GM19239 (cell line): ENCODE results near the gene CDH8.
"Not testable (repeated sequence)": the region's sequence is repeated elsewhere in the genome, so short reads cannot be mapped to it uniquely, and the experiment has no call there.

ENCODE experiments used
- DNase-seq: peaks from one replicate; pipeline ENCODE4 v3.0.0; 2011; ENCODE audit warnings: low spot score; ENCODE audit not compliant: insufficient read length
- FAIRE-seq: peaks from 2 replicates; lab custom pipeline; 2011; peaks lifted over from hg19 to GRCh38; lab: Jason Lieb, UNC

CDH8 gene

DNA sequence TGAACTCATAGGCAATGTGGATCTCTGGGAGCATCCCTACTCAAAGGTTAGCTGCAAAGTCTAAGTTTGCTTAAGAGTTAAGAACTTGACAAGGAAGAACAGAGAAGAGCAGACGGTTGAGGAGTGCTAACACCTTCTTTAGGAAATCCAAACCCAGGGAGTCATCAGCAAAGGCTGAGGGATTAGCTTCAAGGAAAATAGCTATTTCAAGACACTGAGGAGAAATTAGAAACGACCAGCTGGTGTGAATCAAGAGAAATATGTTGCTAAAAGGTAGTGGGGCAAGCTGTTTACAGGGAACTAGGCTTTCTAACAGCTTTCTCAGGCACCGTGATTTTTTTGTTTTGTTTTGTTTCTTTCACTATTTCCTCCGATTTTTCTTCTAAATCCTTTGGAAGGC is 90.7 kb downstream of the CDH8 start:
- FAIRE-seq (no peak), DNase-seq (no peak)

DNA sequence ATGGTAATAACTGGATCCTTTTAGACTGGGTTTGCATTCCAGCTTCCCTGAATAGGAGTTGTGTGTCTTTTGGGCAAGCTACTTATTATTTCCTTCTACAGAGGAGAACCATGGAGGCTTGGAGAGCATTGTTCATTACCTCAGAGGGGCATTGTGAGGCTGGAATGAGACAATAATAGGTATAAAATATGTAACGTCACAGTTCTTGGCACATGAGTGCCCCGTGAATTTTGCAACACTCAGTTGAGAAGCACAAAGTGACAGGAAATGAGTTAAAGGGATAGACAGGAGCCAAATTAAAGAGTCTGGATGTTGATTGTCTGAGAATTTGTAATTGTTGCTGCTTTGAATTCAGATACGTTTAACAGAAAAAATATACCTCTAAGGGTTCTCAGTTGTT is 92.2 kb downstream of the CDH8 start:
- no peak for FAIRE-seq
- no peak for DNase-seq

DNA sequence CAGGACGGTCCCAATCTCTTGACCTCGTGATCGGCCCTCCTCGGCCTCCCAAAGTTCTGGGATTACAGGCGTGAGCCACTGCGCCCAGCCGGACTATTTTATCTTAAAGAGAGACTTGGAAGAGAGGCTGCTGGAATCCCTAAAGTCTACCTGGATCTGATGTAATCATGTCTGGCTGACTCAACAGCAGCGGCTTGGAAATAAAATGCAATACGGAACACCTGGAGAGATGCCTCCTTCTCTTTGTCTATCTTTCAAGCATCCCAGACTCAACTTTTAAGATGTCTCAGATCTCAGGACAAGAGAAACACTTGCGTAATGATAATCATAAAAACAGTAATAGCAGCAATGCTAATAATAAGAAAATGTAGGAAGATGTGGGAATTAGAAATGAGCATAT is 95.6 kb downstream of the CDH8 start:
- FAIRE-seq (no peak), DNase-seq (no peak)

DNA sequence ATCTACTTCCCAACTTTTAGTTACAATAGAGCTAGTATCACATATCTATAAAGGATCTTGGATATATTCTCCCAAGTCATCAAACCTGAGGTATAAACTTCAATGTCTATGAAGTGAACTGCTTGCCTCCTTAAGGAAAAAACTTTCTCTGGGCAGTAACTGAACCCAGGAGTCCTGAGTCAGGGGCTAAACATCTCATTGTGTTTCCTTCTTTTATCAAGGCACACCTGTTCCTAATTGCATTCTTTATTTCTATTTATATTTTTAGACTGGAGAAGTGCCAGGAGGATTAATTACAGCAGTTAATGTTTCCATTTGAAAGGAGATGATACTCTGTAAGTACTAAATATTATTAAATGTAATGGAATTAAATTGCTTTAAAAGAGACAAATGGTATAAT is 98.6 kb downstream of the CDH8 start:
- DNase-seq, result no peak

DNA sequence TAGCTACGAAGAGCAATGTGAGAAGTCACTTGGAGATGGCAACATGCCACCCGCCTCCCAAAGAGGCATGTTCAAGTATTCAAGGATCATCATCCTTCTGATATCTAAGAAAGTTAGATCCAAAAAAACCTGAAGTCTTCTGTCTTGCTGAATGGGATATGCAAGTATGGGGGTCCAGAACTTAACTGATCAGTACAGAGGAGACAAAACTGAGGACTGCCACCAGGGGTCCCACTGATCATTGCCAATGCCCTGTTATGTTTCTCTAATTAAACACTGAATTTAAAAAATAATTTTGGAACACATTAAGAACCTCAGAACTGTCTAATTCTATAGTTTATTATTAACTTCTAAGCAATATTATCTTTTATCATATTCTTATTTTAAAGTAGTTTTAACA is 99.7 kb downstream of the CDH8 start:
- FAIRE-seq (no peak), DNase-seq (no peak)

More for the DNA sequence above, 98.6 kb downstream of the CDH8 start:
- FAIRE-seq, result no peak

DNA sequence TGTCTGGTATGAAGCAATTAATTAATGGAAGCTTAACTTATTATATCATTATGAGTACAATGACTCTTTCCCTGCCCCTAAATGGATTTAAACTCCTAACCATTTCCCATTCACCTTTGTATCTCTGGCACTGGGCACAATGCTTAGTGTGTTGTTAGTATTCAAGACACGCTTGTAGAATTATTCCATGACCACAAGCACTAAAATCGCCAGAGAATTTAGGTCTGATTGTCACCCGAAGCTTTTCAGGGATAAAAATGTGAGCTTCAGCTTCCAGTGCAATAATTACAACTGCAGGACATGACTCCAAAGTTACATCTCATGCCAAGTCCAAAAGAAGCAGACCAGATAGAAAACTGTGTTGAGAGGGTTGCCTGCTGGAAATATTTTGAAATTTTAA is 101.6 kb downstream of the CDH8 start:
- FAIRE-seq (no peak), DNase-seq (no peak)

DNA sequence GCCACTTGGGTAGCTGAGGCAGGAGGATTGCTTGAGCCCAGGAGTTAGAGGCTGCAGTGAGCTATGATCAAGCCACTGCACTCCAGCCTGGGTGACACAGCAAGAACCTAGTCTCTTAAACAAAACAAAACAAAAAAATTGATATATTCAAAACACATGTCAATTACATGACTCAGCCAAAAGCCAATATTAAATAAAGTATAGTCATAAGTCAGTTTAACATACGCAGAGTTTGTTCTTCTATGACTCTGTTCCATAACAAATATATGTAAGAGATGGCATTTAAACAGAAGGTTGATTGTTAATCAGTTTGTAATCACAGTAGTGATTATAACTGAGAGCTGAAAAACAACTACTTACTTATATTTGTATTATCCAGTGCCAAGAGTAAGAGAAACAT is 106.5 kb downstream of the CDH8 start:
- DNase-seq (no peak), FAIRE-seq (no peak)

DNA sequence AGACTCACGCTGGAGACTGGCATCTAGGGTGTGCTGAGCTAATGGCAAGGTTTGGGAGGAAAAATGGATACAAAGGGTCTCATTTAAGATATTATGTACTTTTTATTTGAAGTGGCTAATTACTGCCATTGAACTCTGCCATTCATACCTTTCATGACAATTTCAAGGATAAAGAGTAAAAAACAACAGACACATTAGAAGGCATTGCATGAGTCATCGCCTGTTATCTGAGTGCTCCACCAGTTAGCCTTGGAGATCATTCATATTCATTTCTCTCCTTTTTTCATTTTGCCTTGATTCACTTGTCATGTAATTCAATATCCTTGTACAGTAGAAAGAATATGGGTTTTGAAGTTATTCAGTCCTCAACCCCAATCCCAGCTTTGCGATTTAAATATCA is 109.5 kb downstream of the CDH8 start:
- DNase-seq (no peak), FAIRE-seq (no peak)

DNA sequence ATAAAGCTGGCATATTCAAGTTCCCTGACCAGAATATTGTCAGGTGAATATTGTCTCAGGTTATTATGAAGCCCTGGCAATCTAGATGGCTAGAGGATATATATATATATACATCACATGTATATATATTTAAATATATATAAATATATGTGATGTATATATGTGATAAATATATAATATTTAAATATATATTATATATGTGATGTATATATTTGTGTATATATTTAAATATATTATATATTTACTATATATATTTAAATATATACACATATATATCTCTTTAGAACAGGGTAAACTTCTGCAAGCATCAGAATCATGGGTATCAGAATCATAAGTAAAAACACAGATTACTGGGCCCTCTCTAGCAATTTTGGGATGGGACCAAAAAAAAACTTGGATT is 112.6 kb downstream of the CDH8 start:
- FAIRE-seq, result no peak

DNA sequence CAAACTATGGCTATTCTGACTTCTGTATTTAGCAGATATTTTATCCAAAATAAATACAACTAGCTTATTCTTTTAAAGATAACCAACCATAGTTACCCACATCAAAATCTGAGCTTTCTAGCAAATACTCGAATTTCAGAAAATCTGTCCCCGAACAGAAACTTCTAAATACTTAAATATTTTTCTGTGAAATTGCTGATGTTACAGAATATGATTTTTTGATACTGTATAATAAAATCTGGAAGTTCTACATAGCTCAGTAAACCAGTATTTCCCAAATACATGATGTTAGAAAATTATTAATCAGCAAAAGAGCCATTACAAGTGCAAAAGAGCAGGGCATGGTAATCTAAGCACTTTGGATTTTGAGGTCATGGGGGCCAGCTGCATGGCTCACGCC is 114.9 kb downstream of the CDH8 start:
- DNase-seq (no peak), FAIRE-seq (no peak)

More for the DNA sequence above, 112.6 kb downstream of the CDH8 start:
- no peak for DNase-seq

DNA sequence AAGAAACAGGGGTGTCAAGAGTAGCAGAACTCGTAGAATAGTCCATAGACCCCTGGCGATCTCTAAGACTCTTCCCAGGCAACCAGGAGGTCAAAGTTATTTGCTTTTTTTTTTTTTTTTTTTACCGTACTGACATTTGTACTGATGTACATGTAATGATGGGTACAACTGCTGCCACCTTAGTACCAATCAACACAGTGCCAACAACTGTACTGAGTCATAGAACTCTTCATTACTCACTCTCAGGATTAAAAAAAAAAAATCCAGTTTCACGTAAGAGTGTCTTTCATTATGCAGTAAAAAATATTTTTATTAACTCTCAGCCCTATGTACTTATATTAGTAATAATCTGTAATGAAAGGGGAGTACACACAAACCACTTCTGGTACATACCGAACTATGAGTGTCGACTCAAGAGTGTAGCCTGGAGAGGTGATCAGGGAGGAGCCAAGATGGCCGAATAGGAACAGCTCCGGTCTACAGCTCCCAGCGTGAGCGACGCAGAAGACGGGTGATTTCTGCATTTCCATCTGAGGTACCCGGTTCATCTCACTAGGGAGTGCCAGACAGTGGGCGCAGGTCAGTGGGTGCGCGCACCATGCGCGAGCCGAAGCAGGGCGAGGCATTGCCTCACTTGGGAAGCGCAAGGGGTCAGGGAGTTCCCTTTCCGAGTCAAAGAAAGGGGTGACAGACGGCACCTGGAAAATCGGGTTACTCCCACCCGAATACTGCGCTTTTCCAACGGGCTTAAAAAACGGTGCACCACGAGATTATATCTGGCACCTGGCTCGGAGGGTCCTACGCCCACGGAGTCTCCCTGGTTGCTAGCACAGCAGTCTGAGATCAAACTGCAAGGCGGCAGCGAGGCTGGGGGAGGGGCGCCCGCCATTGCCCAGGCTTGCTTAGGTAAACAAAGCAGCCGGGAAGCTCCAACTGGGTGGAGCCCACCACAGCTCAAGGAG is 118.1 kb downstream of the CDH8 start:
- DNase-seq, FAIRE-seq: not testable (repeated sequence)

DNA sequence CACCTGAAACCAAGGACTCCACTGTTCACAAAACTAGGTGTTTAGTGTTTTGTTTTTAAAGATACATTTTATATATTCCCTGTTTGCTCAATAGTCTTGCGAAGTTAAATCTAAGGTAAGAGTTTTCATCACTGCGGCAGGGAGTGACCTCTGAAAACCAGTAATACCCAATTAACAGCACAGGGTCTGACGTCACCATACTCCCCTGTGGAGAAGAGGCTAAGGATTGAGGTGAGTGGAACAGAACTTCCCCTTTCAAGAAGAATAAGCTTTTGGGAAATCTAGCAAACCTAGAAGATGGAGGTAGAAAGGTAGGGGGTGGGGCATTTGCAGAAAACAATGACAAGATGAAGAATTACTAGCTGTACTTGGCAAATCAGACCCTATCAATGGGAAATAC is 120.7 kb downstream of the CDH8 start:
- DNase-seq (no peak), FAIRE-seq (no peak)

DNA sequence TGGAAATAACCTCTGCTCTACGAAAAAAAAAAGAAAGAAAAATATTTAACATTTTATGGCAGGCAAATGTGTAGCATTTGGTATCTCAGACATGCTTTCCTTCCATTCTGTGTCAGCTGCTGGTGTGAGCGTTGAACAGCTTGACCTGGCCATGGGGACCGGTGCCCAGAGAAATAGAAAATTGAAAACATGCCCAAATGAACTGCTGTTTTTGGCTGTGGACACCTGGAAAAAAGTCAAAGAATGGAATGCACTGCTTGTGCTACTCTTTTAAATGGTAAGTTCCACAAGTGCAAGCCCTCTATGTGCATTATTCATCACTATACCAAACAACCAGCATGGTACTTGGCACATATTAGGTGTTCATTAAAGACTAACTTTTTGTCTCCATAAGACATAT is 127.2 kb downstream of the CDH8 start:
- FAIRE-seq (no peak), DNase-seq (no peak)

DNA sequence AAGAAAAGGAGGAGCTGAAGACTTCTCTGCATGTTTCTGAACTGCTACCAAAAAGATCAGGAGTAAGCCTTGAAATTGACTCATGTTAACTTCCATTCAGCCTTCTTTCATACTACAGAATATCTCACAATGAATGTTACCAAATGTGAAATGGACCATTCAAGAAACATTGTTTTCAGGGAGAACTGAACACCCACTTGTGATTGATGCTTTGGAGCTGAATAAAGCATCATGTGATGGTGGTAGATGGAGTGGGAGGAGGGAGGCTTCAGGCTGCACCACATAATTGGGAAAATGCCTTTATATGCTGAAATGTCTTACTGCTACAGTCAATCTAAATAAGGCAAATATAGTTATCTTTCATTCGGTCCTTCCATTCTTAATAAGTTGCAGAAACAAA is 127.8 kb downstream of the CDH8 start:
- FAIRE-seq (no peak), DNase-seq (no peak)

DNA sequence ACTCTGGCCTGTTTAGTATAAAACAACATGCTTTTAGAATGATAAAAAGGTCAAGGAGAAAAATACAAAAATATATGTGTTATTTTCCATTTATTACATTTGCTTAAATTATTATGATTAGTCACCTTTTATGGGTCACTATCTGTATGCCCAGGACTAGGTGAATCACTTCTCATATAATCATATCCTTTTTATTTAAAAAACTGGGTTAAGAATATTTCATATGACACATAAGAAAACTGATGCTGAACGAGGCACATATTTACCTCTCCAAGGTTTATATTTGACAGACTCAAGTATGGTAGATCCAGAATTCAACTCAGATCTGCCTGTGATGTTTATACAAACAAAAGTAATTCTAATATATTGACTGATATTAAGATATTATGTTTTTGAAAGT is 134.5 kb downstream of the CDH8 start:
- FAIRE-seq, result no peak

DNA sequence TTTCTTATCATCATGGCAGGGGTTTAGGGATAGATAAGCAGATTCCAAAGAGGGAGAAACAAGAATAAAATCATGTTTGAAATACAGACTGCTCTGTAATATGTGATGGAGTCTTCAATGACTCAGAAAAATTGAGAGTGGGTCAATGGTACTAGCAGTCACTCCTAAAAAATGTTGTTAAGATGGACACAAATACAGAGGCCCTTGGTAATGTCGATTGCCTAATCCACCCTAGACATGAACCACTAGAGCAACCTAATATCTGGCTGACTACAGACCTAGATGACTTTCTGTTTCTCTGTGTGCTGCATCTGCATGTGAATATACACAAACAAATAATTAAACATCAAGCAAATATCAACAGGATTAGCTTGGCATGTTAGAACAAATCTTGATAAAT is 135.8 kb downstream of the CDH8 start:
- FAIRE-seq, result no peak
- no peak for DNase-seq

More for the DNA sequence above, 134.5 kb downstream of the CDH8 start:
- DNase-seq, result no peak

DNA sequence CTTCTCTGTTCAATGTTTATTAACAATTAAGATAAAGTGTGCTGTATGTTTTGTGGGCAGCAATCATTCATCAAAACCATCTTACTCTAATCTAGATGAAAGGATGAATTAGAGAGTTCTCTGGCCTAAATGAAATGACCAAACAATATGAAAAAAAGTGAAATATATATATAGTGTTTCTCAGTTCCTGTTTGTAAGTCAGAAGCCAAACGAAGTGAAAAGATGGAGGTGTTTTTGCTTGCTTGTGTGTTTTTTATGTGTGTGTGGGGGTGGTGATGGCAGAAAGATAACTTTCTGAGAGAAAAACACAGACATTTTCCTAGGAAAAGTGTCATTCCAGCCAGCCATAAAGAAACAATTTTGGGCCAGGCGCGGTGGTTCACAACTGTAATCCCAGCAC is 138.6 kb downstream of the CDH8 start:
- no peak for FAIRE-seq
- no peak for DNase-seq

DNA sequence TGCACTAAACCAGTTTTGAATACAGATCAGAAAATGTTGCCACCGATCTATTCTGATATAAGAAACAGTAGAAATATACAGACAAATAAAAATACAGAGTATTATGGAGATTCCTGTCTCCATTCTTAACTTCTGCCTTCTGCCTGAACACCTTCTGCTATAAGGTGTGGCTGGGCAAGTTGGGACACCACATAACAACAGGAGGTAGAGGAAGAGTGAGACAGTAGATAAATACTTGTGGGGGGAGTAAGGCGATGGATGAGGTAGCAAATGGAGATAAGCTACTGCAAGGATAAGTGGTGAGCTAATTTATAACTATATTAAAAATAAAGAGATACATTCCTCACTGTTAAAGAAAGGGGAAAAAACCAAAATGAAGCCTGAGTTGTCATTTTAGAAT is 143.7 kb downstream of the CDH8 start:
- no peak for DNase-seq
- FAIRE-seq, result no peak

DNA sequence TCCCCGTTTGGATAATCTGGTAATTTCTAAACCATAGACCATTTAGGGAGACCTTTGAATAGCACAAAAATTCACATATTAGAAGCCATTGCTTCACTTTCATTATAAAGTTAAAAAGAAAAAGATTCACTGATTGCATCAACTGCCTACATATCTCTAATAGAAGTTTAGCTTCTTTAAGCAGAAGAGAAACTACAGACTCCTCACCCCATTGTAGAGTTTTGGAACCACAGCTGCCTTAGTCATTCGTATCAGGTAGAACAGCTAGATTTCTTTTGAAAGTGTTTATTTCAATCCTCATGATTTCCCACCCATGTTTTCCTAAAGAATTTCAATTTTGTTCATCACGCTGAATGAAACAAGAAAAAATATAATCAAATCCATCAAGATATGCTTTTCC is 144.8 kb downstream of the CDH8 start:
- FAIRE-seq, result no peak
- DNase-seq, result no peak

DNA sequence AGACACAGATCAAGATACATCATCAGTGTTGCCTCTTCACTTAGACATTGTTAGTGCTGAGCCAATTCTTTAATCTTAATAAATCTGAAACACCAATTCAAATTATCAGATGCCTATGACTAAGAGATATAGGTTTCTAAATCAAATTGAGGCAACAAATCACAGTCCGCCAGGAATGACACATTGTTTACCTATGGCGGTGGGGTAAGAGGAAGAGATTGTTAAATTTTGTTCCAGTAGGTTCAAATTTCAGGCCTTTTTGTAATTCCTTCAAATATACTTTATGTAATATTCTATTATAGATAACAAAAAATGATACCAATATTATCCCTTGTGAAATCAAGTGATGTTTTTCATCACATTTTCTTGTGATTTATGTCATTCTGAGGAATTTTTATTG is 145.9 kb downstream of the CDH8 start:
- FAIRE-seq, result no peak
- no peak for DNase-seq

DNA sequence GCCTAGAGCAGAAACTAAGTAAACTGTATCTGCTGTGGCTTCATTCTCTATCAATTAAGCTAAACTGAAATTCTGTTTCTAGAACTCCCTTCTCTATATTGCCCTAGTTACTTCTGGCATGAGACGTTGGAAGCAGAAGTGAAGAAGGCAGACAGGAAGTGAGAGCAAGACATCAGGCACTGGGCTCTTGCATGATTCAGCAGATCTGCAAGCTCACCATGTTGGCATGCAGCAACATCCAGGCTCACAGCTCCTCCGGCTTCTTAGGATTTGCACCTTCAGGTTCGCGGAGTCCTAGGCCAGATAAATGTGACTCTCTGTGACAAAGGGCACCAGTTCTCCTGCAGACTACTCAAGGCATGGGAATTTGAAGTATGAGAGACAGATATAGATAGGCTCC is 148.3 kb downstream of the CDH8 start:
- FAIRE-seq (no peak), DNase-seq (no peak)

DNA sequence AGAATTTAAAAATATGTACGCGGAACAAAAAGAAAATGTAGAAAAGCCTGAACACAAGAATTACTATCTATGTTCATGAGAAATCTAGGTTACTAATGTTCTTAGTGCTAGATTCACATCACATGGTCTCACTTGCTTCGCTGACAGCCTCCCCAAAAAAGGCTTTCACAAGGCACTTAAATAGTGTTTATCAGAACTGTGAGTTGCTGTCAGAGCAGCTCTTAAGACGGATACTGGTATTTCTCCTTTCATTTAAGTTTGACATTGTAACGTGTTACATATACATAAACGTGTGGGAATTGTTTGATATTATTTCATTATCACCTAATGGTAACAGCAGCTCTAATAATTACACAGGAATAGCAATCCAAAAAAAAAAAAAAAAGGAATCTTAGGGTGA is 150.9 kb downstream of the CDH8 start:
- no peak for DNase-seq
- no peak for FAIRE-seq
